NCI-H748 (cell line): ENCODE results near the gene BCL2.

Source experiments
- DNase-seq: peaks from one replicate; lab custom pipeline; 2025; ENCODE audit not compliant: unreplicated experiment; lab: John Stamatoyannopoulos, UW

BCL2 gene

DNA sequence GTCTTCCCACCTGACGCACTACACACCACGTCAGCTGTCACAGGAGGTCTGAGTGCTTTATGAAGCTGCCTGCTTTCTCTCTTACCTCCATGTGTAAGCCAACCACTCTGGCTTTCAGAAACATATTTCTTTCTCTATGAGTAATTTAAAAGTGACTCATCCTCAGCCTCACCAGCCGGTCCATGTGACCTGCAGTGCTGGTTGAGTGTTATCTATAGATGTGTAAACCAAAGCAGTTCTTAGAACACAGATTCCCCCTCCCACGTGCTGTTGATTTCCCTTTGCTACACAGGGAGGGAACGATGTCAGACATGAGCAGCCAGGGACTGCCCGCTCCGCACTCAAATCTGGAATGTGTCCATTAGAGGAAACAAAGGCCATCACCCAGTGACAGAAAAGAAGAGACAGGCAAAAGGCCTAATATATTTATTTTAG, 157.8 kb downstream of the BCL2 start:
- no peak for DNase-seq

DNA sequence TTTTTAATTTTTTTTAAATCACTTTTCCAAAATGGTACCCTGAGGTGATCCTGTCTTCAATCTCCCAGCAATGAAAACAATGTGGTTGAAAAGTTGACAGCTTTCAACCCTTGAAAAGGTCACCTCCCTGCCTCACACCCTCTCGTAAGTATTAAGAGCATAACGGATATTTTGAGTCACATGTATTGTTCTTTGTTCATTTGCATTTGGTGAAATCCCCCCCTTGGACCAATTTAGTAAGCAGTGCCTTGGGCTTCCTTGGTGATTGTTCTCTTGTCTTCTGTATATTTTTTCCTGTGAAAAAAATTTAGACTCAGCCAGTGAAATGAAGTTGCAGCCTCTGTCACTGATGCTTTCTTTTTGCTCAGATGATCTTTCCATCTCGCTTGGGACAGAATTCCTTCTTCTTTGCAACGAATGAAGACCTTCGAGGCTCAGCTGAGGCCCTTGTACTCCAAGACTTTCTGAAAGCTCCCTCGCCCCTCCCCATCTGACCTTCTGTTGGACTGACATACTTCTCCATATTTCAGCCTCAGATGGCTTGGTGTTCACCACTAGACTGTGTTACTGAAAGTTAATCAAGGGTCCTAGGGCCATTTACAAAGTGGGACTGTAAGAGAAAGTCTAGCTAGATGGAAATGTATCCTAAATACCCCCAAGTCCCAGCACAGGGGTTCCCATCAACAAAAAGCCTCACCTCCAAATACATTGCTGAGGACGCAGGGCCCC, 158.4 kb downstream of the BCL2 start:
- DNase-seq = no peak

DNA sequence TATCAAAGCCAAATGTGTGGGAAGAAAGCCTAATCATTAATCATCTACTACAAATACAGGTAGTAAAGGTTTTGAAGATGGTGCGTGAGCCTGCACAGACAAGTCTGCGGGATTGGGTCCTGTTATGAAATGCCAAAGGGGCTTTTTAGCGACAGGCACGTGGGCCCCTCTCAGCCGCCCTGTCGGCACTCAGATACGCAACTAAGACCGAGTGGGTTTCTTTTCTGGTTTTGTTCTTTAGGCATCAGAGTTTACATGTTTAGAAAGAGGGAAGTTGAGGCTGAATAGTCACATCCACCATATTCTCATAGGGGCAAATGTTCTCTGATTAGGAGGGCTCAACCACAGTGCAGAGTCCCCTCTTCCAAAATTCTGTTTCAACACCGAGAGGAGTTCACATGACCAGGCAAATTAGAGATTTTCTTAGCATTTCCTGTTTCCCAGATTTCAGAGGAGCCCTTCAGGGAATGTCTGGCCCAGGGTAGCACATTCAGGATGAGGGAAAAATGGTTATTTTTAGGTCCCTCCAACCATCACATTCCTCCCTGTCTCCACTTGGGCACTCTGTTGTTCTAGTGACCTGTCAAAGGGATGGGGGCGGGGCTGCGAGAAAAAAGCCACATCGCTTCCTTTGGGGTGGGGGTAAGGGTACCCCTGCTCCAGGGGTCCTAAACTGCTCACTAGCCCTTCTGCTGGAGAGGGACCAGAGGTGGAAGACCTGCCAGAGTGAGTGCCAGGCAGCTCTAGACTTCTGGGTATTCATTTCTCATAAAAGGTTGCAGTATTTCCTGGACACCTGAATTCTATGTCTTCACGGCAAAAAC, 159.2 kb downstream of the BCL2 start:
- no peak for DNase-seq

DNA sequence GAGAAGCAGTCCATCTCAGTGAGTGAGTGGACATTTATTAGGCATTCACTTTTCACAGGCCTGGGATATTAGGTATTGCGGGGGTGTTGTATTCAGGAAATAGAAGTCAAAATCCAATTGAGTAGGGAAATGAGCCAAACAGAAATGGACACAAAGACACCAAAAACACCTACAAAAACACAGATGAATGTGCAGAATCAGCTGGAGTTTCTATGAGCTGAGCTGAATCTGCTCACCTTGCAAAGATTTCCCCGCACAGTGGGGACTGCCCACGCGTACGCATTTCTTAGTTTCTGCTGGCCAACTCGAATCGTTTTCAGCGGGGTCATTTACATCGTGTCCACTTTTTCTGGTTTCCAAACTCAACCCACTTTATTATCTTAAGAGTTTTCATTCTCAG, 160.0 kb downstream of the BCL2 start:
- no peak for DNase-seq

DNA sequence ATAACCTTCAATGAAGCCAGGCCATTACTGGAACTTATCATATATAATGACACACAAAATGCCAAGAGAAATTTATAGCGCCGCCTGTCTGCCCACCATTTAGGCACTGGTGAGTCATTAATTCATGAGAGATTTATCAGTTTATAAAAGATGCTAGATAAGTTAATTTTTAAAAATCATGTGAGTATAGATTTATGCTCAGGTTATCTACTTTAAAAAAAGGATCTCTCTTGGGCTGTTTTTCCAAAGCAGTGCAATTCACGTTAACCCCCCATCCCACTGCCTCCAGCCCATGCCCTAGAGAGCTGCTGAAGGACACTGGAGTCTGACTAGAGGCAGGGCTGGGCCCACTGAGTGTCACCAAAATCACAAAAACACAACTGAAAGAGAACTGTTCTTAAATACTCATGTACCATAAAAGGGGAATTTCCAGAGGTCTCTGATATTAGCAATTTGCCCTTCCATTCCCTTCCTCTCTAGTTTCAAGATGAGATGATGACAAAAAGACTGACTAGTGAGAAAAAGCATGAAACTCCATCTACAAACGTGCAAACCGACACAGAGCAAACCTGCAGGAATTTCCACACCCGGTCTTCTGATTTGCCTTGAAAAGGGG, 160.8 kb downstream of the BCL2 start:
- DNase-seq = no peak

DNA sequence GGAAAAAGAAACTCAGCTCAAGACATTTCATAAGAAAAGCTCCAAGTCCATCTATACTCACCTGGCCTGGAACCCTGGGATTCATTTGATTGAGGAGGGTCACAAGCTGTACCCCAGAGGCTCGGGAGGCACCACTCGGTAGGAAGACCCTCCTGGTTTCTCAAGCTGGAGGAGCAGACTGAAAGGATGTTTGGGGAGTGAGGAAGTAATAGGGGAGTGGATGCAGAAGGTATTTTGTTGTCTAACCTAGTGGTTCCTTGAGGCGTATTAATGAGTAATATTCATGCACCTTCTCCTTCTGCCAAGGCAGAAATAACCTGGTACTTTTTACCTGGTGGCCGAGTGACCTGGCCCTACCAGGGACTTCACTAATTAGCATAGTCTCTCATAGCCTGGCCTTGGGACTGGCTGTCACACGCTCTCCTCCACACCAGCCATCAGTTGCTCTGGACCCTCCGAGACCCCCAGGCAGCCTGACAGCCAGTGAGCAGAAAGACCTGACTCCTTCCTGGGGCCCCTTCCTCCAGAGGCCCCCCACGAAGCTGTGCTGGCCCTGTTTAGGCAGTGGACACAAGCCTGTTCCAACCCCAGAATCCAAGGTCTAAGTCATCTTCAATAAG, 161.4 kb downstream of the BCL2 start:
- no peak for DNase-seq

DNA sequence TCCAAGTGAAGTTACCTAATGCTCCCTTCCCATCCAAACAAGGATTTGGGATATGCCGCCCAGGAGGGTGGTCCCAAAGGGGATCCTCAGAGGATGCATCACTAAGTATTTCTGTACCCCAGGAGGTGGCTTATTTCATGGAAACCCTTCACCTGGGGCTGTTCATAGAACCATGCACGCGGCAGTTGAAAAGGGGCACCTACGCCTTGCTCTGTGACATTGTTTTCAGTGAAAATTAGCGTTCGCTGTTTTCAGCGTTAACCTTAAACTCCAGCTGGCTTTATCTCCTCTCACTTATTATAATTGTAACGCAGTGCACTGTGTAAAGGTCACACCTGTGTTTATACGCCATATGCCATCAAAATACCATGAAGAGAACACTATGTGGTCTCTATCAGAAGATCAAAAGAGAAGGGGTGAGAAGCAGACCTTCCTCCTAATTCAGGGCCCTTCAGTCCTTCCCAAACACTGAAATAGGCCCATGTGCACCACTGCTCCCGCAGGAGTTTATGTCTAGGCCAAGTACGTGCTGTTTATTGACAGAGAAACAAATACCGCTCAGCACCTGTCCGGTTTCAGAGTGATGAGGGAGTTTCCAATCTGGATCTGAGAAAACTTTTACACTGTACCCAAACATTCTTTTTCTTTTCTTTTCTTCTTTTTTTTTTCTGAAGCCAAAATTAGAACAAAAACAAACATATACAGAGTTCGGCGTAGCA, 162.1 kb downstream of the BCL2 start:
- DNase-seq = peak; percentile 97

DNA sequence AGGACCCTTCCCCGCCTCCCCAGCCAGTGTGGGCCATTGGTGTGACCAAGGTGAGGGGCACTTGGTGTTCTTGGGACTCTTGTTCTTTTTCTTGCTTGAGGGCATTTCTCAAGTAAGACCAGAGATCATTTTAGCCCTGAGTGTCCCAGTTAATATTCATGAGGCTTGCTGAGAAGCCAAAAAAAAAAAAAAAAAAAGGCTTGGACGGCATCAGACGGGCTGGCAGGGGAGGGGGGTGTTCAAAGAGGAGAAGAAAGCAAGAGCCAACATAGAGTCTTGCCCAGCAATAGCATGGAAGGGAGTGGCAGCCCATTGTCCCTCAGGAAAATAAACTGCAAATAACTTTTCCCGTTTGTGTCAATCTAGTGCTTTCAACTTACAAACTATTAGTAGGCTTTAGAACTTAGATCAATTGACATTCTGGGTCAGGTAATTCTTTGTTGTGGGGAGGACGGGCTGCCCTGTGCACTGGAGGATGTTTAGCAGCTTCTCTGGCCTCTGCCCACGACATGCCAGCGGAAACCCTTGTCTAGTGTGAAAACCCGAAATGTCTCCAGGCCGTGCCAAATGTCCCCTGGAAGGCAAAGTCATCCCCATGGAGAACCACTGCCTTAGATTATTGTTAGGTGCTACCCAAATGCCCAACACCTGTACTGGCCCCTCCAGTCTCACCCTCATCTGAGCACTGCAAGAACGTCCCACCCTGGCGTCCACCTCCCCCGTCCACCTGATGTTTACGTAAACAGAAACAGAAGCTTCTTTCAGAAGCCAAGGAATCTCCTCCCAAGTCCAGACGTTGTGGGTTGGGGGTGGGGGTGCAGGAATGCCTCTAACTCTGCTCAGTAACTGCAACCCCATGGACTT, 163.4 kb downstream of the BCL2 start:
- DNase-seq = peak; percentile 34

DNA sequence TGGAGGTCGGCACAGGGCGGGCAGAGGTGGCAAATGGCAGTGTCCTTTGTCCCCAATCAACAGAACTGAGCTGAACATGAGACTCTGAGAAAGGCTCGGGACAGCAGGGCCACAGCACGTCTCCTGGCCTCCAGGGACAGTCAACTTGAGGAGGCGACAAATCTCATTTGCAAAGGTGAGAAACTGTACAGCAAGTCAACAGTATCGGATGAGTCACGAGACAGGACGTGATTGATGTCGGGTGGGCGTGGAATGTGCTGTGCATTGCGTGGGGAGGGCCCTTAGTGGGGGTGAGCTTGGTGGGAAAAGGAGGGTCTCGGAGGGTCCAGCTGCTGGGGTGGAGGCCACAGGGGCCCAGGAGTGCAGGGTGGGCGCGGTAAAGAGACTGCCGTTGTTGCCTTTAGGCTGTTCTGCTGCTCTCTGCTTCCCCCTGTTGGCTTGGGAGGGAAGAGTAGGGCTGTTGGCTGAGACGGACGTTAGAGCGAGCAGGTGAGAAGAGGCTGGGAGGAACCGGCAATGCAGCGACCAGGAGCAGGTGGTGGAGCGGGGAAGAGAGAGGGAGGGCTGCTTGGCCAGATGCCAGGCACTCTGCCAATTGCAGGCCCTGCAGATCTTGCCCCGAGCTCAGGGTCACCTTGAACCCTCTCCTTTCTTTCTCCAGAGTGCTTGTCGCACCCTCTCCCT, 164.3 kb downstream of the BCL2 start:
- peak; percentile 98 for DNase-seq

DNA sequence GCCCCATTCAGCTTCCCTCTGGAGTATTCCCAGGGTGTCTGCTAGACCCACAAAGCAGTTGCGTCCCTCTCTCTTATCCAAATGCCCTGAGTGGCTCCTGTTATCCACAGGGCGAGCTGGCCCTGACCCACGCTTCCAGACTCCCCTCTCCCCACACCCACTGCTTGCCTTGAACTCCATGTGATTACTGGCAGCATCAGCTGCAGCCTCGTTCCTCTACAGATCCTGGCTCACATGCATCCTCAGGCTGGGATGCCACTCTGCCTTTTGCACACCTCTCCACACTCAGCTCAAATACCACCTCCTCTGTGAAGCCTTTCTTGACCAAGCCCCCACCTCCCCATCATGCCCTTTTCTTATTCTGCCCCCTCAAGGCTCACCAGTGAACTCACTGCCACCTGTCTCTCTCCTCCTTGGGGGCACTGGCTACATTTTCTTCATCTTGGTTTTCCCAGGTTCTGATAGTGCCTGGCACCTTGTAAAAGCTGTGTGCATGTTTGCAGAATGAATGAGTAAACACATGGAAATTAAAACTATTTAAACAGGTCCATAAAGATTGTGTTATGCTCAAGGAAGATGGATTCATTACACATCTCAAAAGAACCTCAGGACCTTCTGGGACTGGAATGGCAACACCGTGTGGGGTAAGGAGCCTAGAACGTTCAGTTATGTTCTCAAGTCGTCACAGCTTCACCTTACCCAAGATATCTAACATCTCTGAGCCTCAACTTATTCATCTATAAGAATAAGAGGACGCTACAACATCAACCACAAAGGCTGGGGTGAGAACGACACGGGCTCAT, 165.0 kb downstream of the BCL2 start:
- DNase-seq = no peak

DNA sequence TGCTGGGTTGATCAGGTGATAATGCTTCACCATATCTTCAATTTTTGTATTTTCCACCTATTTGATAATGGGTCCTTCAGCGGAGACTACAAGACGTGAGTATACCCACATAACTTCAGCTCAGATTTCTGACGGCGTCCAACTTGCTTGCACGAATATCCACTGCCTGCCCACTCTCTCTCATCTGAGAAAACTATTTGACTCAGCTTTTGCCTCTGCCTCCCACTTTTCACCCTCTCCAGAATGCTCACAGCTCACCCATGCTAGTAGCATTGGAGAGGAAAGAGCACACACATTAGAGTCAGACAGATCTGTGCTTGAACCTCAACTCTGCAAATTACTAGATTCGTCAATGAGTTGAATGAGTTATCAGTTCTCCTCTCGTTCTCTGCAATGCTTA, 166.8 kb downstream of the BCL2 start:
- DNase-seq = no peak

DNA sequence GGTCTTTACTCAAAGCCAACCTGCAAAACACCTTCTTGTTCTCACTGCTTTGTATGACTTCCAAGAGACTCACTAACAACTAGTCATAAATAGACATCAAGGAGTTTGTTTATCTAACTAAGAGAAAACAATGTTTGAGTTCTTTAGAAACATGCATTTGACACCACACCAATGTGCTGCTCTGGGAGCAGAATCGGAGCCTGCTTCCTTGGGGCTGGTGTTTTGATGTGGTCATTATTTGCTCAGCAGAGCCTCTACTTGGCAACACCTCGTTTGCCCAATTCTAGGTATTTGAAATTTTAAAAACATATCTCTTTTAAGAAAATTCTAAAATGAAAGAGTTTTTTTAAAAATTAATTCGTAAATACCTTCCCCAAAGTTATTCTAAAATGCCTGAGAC, 167.5 kb downstream of the BCL2 start:
- DNase-seq = no peak

DNA sequence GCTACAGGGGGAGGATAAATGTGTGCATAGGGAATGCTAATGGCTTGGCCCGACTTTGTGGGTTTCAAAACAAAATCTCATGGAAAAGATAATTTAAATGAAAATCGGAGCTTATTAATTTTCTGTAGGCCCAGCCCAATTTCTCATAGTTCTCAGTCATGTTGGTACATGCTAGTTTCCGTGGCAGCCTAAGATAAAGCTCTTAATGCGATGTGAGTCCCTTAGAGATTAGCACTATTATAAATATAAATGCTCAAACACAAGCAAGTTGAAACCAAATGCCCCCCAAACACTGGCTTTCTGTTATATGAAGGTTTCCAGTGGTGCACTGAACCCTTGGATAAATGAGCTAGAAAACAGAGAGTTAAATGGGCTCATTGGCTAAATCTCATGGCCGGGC, 168.0 kb downstream of the BCL2 start:
- no peak for DNase-seq

DNA sequence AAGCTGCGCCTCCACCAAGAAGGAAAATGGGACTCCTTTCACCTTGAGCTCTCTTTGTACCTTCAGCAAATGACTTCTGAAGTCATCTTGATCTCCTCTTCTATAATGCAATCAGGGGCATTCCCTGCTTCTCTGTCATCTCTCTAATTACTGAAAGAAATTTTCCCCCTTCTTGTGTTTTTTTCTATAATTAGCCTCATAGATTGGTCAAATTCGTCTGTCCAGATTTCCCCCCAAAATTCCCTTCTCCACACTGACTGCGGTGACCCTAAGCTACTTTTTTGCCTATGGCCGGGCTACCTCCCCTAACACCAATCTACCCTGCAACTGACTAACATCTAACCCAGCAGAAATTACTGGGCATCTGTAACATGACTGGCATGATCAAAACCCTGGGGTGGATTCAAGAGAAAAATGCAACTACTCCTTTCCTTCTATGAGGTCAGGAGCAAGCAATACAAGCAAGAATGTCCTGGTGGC, 168.6 kb downstream of the BCL2 start:
- no peak for DNase-seq

DNA sequence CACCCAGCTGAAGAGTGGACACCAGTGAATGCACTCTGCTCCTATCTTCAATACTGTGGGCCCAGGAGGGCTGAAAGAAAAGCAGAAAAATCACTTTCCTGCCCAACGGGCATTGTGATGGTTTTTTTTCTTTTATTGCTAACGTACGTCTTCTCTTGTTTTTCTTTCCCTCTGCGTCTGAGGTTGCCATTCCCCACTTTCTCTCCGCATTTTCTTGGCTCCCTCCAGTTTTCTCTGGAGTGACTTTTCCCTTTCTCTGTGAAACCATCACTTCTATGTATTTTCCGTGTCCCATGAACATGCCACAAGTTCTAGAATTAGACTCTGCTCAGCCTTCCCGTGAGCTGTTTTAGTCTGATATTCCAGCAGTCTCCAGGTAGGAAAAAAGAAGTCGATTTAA, 169.2 kb downstream of the BCL2 start:
- no peak for DNase-seq

DNA sequence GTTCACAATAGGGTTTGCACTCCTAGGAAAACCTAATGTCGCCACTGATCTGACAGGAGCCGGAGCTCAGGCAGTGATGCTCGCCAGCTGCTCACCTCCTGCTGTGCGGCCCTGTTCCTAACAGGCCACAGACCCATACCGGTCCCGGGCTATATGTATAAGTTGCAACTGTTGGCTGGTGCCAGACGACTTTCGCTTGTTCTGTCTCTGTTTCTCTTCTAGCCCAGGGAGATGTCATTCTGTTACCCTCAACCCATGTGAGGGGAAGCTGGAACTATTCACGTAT, 170.3 kb downstream of the BCL2 start:
- no peak for DNase-seq

DNA sequence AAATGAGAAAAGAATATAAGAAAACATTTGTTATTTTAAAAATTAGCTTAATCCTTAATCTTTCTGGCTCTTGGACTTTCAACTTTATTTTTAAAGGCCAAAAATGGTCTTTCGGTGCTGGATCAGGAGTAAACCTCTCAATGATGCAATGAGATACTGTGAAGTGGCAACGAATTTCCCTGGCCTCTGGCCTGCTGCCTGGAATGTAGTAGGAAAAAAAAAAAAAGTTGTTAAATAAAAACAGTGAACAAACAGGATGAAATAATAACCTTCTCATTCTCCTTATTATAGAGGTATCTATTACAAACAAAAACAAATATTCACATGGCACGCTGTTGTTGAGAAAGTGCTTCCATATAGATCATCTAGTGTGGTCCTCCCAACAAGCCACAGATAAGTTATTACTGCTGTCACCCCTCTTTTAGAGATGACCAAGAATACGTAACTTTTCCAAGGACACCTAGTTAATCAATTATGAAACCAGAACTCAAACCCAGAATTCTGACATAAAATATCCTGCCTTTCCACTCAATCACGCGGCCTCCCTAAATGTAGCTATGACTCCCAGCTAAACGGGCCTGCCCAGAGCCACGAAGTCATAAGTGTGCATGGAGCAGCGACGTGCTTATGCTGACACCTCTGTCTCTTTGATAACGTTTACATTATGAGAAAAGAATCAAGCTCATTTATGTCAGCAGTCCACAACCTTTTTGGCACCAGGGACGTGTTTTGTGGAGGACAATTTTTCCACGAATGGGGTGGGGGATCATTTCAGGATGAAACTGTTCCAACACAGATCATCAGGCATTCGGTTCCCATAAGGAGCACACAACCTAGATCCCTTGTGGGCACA, 170.9 kb downstream of the BCL2 start:
- DNase-seq = no peak

DNA sequence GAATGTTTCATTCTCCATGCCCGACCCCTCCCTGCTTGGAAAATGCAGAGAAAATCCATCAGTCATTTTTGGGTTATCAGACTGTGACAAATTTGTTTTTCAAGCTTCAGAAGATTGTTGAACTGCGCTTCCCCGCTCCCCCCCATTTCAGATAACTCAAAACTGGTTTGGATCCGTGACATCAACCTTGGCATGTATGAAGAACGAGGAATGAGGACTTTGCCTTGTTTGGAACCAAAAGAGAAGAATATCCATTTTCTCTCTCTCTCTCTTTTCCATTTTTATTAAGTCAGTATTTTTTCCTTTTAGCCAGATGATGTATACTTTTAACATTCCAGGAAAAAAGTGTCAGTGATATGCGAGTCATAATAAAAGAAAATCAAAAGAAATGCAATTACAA, 171.6 kb downstream of the BCL2 start:
- no peak for DNase-seq
